SK-N-SH treated with all-trans-retinoic acid at 6 μM for 48 hours (cell line): Measurements from ENCODE around the gene HIVEP2.

Experiments
- ATAC-seq: fragments of 200-7000 bp; cut with Tn5 transposase; 3 replicates; pipeline ENCODE4 v1.9.1; 2020; ENCODE audit warnings: mild to moderate bottlenecking, moderate library complexity
- ARNTL ChIP-seq: fragments of 450-650 bp; formaldehyde crosslinking; IDR thresholded peaks from 2 replicates; pipeline ENCODE4 v1.5.0; 2020; ENCODE audit warnings: low read depth, mild to moderate bottlenecking, moderate library complexity, borderline replicate concordance
- BACH2 ChIP-seq: fragments of 250-450 bp; sonication (Bioruptor Pico); IDR thresholded peaks from 2 replicates; pipeline ENCODE4 v1.9.0; 2021; ENCODE audit warnings: mild to moderate bottlenecking, borderline replicate concordance
- CSDC2 ChIP-seq: fragments of 250-450 bp; sonication (Bioruptor Pico); IDR thresholded peaks from 2 replicates; pipeline ENCODE4 v1.5.0; 2020; ENCODE audit warnings: mild to moderate bottlenecking, moderate library complexity
- ESRRG ChIP-seq: fragments of 250-450 bp; sonication (Bioruptor Pico); IDR thresholded peaks from 2 replicates; pipeline ENCODE4 v1.6.1; 2021; ENCODE audit warnings: mild to moderate bottlenecking
- GLIS3 ChIP-seq: fragments of 250-450 bp; sonication (Bioruptor Pico); IDR thresholded peaks from 2 replicates; pipeline ENCODE4 v1.5.0; 2020; ENCODE audit warnings: mild to moderate bottlenecking, moderate library complexity
- ISL1 ChIP-seq: fragments of 250-450 bp; sonication (Bioruptor Pico); IDR thresholded peaks from 2 replicates; pipeline ENCODE4 v2.1.2; 2022; ENCODE audit warnings: mild to moderate bottlenecking, moderate library complexity
- OSR1 ChIP-seq: fragments of 250-450 bp; sonication (Bioruptor Pico); IDR thresholded peaks from 2 replicates; pipeline ENCODE4 v1.8.0; 2022; ENCODE audit warnings: moderate library complexity, mild to moderate bottlenecking, inconsistent platforms
- RARB ChIP-seq: fragments of 250-450 bp; sonication (Bioruptor Pico); IDR thresholded peaks from 2 replicates; pipeline ENCODE4 v1.8.0; 2021; ENCODE audit warnings: mild to moderate bottlenecking, moderate library complexity
- TCF4 ChIP-seq: fragments of 250-450 bp; sonication (Bioruptor Pico); IDR thresholded peaks from 2 replicates; pipeline ENCODE4 v1.8.0; 2021; ENCODE audit warnings: mild to moderate bottlenecking, moderate library complexity, borderline replicate concordance
- TOX ChIP-seq: fragments of 250-450 bp; sonication (Bioruptor Pico); IDR thresholded peaks from 2 replicates; pipeline ENCODE4 v1.8.0; 2021; ENCODE audit warnings: mild to moderate bottlenecking, moderate library complexity, borderline replicate concordance
- ZC3H10 ChIP-seq: fragments of 250-450 bp; sonication (Bioruptor Pico); IDR thresholded peaks from 2 replicates; pipeline ENCODE4 v1.5.1; 2021; ENCODE audit warnings: mild to moderate bottlenecking, moderate library complexity
- ZFP3 ChIP-seq: fragments of 250-450 bp; sonication (Bioruptor Pico); IDR thresholded peaks from 2 replicates; pipeline ENCODE4 v1.5.0; 2020; ENCODE audit warnings: mild to moderate bottlenecking, moderate library complexity
- ZFP30 ChIP-seq: fragments of 450-650 bp; formaldehyde crosslinking; IDR thresholded peaks from 2 replicates; pipeline ENCODE4 v1.5.0; 2022; ENCODE audit warnings: mild to moderate bottlenecking, moderate library complexity
- ZNF565 ChIP-seq: fragments of 450-650 bp; formaldehyde crosslinking; conservative IDR thresholded peaks from 2 replicates; pipeline ENCODE4 v1.5.0; 2020; ENCODE audit warnings: low read depth, mild to moderate bottlenecking, moderate library complexity
- ZNF70 ChIP-seq: fragments of 450-650 bp; formaldehyde crosslinking; IDR thresholded peaks from 2 replicates; pipeline ENCODE4 v1.5.0; 2020; ENCODE audit warnings: mild to moderate bottlenecking, moderate library complexity
- ZNF8 ChIP-seq: fragments of 450-650 bp; formaldehyde crosslinking; IDR thresholded peaks from 2 replicates; pipeline ENCODE4 v1.5.0; 2020; ENCODE audit warnings: mild to moderate bottlenecking, moderate library complexity
- TF ChIP-seq, protein P1 (sequence below): fragments of 250-450 bp; sonication (Bioruptor Pico); IDR thresholded peaks from 2 replicates; pipeline ENCODE4 v1.5.0; 2020; ENCODE audit warnings: mild to moderate bottlenecking, moderate library complexity
- TF ChIP-seq, protein P2 (sequence below): fragments of 250-450 bp; sonication (Bioruptor Pico); IDR thresholded peaks from 2 replicates; pipeline ENCODE4 v1.5.1; 2020; ENCODE audit warnings: low read depth, mild to moderate bottlenecking, moderate library complexity
- TF ChIP-seq, protein P3 (sequence below): fragments of 250-450 bp; sonication (Bioruptor Pico); IDR thresholded peaks from 2 replicates; pipeline ENCODE4 v1.5.1; 2021; ENCODE audit warnings: mild to moderate bottlenecking, moderate library complexity
- TF ChIP-seq, protein P4 (sequence below): fragments of 250-450 bp; sonication (Bioruptor Pico); IDR thresholded peaks from 2 replicates; pipeline ENCODE4 v1.8.0; 2020; ENCODE audit warnings: mild to moderate bottlenecking, moderate library complexity, borderline replicate concordance
- TF ChIP-seq, protein P5 (sequence below): fragments of 250-450 bp; sonication (Bioruptor Pico); IDR thresholded peaks from 2 replicates; pipeline ENCODE4 v1.8.0; 2021; ENCODE audit warnings: low read depth, mild to moderate bottlenecking, moderate library complexity, borderline replicate concordance

HIVEP2 gene

DNA sequence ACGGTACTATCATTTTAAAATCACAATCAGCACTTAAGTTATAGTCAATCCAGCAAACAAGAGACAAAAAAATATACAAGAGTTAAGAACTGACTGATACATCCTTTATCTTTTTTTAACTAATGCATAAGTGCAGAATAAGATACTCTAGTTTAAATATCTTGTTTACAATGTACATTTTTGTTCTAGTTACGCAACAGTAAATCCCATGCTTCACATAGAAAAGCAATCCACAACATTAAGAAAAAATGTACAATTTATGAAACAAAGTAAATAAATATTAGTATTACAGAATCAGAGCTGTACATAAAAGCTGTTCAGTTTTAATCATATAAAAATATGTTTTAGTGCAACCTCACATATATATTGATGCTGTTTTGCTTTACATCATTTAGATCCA is 192.6 kb downstream of the HIVEP2 start:
- no peak for TF ChIP-seq ISL1 (CRISPR knock-in tag)
- TF ChIP-seq, protein P1, sequence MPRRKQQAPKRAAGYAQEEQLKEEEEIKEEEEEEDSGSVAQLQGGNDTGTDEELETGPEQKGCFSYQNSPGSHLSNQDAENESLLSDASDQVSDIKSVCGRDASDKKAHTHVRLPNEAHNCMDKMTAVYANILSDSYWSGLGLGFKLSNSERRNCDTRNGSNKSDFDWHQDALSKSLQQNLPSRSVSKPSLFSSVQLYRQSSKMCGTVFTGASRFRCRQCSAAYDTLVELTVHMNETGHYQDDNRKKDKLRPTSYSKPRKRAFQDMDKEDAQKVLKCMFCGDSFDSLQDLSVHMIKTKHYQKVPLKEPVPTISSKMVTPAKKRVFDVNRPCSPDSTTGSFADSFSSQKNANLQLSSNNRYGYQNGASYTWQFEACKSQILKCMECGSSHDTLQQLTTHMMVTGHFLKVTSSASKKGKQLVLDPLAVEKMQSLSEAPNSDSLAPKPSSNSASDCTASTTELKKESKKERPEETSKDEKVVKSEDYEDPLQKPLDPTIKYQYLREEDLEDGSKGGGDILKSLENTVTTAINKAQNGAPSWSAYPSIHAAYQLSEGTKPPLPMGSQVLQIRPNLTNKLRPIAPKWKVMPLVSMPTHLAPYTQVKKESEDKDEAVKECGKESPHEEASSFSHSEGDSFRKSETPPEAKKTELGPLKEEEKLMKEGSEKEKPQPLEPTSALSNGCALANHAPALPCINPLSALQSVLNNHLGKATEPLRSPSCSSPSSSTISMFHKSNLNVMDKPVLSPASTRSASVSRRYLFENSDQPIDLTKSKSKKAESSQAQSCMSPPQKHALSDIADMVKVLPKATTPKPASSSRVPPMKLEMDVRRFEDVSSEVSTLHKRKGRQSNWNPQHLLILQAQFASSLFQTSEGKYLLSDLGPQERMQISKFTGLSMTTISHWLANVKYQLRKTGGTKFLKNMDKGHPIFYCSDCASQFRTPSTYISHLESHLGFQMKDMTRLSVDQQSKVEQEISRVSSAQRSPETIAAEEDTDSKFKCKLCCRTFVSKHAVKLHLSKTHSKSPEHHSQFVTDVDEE (CRISPR knock-in tag), result no peak
- TF ChIP-seq OSR1, result no peak
- TF ChIP-seq, protein P2, sequence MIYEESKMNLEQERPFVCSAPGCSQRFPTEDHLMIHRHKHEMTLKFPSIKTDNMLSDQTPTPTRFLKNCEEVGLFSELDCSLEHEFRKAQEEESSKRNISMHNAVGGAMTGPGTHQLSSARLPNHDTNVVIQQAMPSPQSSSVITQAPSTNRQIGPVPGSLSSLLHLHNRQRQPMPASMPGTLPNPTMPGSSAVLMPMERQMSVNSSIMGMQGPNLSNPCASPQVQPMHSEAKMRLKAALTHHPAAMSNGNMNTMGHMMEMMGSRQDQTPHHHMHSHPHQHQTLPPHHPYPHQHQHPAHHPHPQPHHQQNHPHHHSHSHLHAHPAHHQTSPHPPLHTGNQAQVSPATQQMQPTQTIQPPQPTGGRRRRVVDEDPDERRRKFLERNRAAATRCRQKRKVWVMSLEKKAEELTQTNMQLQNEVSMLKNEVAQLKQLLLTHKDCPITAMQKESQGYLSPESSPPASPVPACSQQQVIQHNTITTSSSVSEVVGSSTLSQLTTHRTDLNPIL (CRISPR knock-in tag), result no peak
- TF ChIP-seq ZFP3 (CRISPR knock-in tag), result no peak
- TF ChIP-seq ZNF8 (CRISPR knock-in tag), result no peak
- no peak for TF ChIP-seq BACH2 (CRISPR knock-in tag)
- ATAC-seq, result no peak

DNA sequence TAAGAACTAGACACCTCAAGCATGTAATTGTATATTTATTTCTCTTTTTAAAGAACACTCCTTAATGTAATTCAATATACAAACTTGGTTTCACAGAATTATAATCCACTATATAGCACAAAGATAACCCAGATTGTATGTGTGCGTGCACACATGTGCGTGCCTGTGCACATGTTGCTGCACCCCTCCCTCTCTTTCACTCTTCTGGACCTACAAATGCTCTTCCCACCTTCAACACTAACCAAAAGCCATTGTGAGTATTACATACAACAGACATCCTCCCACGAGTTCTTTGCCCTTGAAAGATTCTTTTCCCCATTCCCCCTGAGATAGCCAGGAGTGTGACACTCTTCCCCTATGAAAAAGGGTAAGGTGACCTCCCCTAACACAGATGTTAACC is 193.5 kb downstream of the HIVEP2 start:
- TF ChIP-seq TCF4, result no peak
- TF ChIP-seq, protein P1 (CRISPR knock-in tag), result no peak
- no peak for TF ChIP-seq GLIS3 (CRISPR knock-in tag)
- TF ChIP-seq ESRRG (CRISPR knock-in tag), result no peak
- no peak for TF ChIP-seq ZNF8 (CRISPR knock-in tag)
- TF ChIP-seq ZFP30 (CRISPR knock-in tag), result no peak
- no peak for TF ChIP-seq ARNTL
- no peak for TF ChIP-seq ISL1 (CRISPR knock-in tag)
- TF ChIP-seq ZNF70, result no peak
- TF ChIP-seq, protein P3, sequence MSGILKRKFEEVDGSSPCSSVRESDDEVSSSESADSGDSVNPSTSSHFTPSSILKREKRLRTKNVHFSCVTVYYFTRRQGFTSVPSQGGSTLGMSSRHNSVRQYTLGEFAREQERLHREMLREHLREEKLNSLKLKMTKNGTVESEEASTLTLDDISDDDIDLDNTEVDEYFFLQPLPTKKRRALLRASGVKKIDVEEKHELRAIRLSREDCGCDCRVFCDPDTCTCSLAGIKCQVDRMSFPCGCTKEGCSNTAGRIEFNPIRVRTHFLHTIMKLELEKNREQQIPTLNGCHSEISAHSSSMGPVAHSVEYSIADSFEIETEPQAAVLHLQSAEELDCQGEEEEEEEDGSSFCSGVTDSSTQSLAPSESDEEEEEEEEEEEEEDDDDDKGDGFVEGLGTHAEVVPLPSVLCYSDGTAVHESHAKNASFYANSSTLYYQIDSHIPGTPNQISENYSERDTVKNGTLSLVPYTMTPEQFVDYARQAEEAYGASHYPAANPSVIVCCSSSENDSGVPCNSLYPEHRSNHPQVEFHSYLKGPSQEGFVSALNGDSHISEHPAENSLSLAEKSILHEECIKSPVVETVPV (CRISPR knock-in tag), result no peak
- no peak for TF ChIP-seq ZFP3 (CRISPR knock-in tag)
- no peak for TF ChIP-seq OSR1
- TF ChIP-seq, protein P4, sequence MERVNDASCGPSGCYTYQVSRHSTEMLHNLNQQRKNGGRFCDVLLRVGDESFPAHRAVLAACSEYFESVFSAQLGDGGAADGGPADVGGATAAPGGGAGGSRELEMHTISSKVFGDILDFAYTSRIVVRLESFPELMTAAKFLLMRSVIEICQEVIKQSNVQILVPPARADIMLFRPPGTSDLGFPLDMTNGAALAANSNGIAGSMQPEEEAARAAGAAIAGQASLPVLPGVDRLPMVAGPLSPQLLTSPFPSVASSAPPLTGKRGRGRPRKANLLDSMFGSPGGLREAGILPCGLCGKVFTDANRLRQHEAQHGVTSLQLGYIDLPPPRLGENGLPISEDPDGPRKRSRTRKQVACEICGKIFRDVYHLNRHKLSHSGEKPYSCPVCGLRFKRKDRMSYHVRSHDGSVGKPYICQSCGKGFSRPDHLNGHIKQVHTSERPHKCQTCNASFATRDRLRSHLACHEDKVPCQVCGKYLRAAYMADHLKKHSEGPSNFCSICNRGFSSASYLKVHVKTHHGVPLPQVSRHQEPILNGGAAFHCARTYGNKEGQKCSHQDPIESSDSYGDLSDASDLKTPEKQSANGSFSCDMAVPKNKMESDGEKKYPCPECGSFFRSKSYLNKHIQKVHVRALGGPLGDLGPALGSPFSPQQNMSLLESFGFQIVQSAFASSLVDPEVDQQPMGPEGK (CRISPR knock-in tag), result no peak
- no peak for TF ChIP-seq TOX (CRISPR knock-in tag)
- TF ChIP-seq RARB (CRISPR knock-in tag), result no peak
- TF ChIP-seq CSDC2 (CRISPR knock-in tag), result no peak
- TF ChIP-seq, protein P2 (CRISPR knock-in tag), result no peak
- no peak for TF ChIP-seq ZNF565 (CRISPR knock-in tag)
- TF ChIP-seq ZC3H10 (CRISPR knock-in tag), result no peak
- TF ChIP-seq, protein P5, sequence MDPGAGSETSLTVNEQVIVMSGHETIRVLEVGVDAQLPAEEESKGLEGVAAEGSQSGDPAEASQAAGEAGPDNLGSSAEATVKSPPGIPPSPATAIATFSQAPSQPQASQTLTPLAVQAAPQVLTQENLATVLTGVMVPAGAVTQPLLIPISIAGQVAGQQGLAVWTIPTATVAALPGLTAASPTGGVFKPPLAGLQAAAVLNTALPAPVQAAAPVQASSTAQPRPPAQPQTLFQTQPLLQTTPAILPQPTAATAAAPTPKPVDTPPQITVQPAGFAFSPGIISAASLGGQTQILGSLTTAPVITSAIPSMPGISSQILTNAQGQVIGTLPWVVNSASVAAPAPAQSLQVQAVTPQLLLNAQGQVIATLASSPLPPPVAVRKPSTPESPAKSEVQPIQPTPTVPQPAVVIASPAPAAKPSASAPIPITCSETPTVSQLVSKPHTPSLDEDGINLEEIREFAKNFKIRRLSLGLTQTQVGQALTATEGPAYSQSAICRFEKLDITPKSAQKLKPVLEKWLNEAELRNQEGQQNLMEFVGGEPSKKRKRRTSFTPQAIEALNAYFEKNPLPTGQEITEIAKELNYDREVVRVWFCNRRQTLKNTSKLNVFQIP (CRISPR knock-in tag), result no peak
- no peak for ATAC-seq
